ENCODE measurements around the gene TDRD12.
"Not testable (repeated sequence)": the region's sequence is repeated elsewhere in the genome, so short reads cannot be mapped to it uniquely, and the experiment has no call there.

Gene TDRD12

DNA sequence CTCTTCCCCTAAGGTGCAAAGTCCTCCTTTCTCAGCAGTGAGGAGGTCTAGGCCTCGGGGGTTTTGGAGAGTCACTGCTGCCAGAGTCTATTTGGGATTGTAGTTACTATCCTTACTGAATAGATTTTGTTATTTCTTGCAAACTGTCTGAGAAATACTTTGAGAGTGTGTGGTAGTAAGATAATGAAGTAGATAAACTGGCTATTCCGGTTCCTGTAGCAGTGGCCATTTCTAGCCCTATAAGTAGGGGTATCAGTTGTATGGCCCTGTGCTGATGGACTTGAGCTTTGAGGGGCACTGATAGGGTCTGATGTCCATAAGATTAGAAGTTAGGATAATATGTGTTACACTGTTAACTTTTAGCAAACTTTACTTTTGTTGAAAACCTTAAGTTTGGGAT, 25.3 kb upstream of the TDRD12 start:
- DNase-seq, result not testable (repeated sequence)

DNA sequence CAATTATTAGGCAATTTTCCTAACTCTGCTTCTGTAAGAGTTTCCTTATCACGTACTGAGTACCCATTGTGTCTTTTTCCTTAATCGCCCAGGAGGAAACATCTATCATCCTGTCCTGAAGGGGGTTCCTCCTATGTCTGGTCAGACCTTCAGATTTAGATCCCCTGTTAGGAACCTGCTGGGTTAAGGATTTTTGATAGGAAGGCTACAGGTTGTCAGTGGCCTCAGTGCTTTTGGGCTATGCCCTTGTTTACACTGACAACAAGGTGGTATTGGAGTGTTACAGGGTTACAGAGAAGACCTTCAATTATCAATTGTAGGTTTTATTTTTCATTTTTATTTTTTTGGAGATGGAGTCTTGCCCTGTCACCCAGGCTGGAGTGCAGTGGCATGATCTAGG, 24.7 kb upstream of the TDRD12 start:
- DNase-seq, result peak; percentile 38

DNA sequence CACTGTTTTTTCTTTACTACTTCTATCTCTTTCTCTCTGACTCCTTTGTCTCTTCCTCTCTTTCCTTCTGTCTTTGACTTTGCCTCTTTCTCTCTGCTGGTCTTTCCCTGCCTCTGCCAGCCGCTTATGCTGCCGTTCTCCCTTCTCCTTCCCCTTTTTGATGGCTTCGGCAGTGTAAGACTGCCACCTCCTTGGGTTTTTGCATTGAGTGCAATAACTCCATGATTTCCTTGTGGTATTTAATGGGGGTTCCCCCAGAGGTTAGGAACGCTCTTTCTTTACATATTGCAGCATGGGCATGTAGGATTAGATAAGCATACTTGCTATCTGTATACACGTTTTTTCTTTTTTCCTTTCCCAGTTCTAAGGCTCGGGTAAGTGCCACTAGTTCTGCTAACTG, 24.1 kb upstream of the TDRD12 start:
- DNase-seq, result peak; percentile 71

DNA sequence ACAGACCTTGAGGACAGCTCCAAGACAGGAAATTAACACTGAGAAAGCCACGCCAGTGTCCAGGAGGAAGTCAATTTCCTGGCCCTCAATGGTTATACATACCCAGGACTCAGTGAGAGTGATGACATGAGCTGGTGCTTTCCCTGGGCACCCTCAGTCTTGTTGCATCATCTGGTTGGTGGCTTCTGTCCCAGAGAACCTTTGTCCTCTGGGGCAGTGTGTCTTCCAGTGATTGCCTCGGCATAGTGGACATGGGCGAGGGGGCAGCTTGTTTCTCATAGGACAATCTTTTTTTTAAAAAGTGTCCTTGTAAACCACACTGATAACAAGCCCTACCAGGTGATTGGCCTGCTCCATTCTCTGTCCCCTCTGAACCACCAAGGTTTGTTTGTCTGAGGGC, 22.8 kb upstream of the TDRD12 start:
- peak; percentile 22 for DNase-seq

DNA sequence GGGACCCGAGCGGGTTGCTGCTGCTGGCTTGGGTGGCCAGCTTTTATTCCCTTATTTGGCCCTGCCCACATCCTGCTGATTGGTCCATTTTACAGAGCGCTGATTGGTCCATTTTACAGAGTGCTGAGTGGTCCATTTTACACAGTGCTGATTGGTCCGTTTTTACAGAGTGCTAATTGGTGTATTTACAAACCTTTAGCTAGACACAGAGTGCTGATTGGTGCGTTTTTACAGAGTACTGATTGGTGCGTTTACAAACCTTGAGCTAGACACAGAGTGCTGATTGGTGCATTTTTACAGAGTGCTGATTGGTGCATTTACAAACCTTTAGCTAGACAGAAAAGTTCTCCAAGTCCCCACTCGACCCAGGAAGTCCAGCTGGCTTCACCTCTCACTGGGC, 19.4 kb upstream of the TDRD12 start:
- not testable (repeated sequence) for DNase-seq

DNA sequence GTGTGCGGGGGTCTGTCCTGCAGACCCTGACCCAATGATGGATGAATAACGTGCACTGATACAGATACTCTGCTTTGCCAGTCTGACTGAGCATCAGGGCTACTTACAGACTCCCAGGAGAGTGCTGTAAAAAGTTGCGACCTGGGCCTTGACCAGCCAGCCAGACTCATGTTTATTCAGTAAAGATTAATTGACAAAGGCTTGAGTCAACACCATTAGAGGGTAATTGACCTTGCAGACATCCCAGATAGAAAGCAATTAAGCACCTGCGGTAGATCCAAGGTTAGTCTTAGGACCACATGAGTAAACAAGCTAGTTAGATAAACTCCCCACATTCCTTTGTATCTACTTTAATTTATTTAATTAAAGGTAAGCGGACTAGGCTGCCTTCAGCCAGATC, 17.6 kb upstream of the TDRD12 start:
- DNase-seq, result no peak

DNA sequence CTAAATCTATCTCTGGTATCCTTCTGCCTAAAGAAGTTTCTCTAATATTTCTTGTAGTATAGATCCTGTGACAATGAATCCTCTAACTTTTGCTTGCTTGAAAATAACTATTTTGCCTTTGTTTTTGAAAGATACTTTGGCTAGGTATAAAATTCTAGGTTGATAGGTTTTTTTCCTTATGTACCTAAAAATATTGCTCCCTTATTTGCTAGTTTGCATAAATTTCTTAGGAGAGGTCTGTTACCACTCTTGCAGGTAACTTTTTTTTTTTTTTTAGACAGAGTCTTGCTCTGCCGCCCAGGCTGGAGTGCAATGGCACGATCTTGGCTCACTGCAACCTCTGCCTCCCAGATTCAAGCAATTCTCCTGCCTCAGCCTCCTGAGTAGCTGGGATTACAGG, 15.6 kb upstream of the TDRD12 start:
- DNase-seq, result not testable (repeated sequence)

DNA sequence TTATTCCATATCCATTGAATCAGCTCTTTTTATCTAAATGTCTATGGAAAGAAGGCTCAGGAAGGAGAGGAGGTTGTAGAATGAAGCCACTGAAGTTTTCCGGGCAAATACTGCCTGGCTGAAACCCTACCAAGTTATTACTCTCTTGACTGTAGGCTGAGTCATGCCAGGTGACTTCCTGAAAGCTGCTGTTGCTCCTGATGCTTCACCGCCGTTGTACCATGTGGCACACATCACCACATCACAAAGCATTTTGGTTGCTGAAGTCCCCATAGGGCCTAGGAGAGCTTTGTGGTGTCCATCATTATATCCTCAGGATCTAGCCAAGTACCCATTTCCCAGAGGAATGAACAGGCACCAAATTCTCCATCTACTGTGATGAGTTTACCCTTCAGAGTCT, 11.1 kb upstream of the TDRD12 start:
- no peak for DNase-seq

DNA sequence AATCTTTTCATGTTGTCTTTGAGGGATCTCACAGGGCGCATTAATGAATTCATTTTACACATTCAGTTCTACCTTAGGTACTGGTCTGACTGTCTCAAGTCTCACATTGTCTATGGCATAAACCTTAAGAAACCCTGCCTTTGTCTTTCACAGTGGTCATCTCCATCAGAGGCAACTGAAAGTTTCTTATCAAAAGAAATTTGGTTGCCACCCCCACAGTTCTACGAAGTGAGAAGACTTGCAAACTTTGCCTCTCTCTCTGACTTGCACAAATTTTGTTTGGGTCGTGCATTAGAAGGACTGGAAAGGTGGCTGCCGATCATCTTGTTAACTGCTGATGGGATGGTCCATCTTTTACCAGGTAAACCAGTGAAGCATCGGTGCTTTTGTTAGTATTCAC, 10.5 kb upstream of the TDRD12 start:
- DNase-seq, result no peak

DNA sequence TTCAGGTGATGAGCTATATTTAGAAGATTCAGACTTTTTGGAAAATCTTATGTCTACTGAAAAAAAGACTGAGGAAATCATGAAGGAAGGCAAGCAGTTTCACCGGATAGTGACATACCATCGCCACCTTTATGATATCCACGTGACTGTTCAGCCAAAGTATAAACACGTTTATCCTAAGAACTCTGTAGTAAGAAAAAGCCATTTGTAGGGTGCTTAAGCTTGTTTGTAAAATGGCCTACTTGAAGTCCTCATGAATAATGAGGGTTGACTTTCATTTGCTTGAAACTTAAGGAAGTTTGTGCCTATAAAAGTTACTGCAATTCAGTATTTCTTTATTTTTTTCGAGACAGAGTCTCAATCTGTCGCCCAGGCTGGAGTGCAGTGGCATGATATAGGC, 7.8 kb upstream of the TDRD12 start:
- DNase-seq, result no peak

DNA sequence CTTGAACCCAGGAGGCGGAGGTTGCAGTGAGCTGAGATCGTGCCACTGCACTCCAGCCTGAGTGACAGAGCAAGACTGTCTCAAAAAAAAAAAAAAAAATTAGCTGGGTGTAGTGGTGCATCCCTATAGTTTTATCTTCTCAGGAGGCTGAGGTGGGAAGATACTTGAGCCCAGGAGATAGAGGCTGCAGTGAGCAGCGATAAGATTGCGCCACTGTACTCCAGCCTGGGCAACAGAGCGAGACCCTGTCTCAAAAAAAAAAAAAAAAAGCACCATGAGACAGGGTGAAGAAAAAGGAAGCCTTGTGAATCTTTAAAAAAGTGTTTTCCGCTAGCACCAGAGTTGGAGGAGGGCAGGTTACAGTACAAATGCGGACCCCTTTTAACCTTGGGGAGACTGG, 3.4 kb upstream of the TDRD12 start:
- not testable (repeated sequence) for DNase-seq

DNA sequence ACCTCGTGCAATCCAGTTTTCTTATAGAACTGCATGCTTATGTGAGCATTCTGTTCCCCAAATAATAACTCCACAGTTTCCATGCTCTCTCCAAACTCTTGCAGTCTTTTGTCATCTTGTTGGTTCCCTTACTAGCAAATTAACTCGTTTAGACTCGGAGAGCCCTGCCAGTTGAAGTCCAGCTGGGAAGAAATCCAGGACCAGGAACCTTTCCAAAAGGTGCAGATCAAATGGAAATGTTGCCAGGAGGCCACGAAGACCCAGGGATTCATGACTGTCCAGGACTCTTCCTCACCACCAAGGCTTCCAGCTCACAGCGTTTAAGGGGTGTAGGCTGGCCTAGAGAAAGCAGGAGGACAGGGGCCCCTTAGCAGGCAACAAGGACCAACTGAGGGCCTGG, 2.1 kb upstream of the TDRD12 start:
- DNase-seq, result no peak

DNA sequence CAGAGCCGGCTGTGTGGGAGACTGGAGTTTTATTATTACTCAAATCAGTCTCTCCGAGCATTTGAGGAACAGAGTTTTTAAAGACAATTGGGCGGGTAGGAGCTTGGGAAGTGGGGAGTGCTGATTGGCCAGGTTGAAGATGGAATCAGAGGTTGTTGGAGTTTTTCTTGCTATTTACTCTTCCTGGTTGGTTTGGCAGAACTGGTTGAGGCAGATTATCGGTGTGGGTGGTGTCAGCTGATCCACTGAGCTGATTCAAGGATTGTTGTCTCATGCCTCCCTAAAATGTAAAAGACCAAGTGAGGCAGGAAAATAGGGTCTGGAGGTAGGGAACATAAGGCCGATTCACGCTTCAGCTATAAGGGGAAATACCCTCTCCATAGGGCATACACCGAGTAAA, 1.3 kb upstream of the TDRD12 start:
- no peak for DNase-seq

DNA sequence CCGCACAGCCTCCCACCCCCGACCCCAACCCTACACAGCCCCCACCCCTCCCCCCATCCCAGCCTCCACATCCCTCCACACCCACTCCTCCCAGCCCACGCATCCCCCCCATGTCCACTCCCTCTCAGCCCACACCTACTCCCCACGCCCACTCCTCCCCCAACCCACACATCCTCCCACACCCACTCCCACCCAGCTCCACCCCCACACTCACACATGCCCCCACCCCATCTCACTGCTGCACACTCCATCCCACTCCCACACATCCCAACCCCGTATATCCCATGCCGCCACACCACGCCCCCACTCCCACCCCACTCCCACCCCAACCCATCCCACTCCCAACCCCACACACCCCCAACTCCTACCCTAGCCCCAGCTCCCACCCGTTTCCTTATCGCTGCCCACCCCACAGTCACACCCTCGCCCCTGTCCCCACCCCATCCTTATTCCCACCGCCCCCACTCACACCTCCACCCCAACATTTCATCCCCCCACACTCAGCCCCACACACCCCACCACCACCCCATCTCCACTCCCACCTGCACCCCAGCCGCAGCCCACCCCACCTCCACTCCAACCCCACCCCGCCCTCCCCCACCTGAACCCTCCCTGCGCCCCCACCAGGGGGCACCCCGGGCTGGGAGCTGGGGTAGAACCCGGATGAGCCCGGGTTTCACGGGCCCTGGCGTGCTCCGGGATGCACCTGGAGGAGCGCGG, 809 bp downstream of the TDRD12 start:
- DNase-seq, result no peak

DNA sequence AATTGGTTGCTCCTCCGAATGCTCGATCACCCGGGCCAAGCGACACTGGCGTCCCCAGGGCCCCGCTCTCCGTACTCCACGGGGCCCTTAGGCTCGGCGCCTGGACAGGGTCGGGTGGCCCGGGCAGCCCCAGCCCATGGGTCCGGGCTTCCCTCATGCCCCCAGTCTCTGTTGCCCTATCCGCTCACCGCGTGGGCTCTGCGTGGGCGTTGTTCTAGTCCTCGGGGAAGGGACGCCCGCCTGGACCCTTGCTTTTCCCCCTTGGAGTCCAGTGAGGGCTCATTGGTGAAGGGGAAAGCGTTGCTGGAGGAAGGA, 1.3 kb downstream of the TDRD12 start:
- no peak for DNase-seq

DNA sequence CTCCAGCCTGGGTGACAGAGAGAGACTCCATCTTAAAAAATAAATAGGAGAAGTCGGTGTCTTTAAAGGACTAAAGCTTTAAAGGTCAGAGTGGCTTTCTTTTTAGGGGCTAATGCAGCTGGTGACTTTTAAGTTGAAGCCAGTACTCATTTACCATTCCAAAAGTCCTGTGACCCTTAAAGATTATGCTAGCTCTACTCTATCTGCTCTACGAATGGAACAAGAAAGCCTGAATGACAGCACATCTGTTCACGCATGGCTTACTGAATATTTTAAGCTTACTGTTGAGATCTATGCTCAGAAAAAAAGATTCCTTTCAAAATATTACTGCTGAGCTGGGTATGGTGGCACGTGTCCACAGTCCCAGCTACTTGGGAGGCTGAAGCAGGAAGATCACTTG, 16.4 kb downstream of the TDRD12 start:
- DNase-seq, result no peak

DNA sequence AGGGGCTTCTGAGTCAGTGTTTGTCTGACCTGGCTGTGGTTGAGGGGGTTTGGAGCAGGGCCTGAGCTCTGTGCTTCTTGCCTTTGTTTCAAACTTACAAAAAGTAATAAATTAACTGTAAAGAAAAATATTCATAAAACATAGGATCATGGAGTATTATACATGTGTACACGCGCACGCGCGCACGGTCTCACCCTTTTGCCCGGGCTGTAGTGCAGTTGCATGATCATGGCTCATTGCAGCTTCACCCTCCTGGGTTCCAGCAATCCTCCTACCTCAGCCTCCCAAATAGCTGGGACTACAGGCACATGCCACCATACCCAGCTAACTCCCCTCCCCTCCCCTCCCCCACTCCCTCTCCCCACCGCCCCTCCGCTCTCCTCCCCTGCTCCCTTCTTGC, 23.5 kb downstream of the TDRD12 start:
- DNase-seq, result no peak

DNA sequence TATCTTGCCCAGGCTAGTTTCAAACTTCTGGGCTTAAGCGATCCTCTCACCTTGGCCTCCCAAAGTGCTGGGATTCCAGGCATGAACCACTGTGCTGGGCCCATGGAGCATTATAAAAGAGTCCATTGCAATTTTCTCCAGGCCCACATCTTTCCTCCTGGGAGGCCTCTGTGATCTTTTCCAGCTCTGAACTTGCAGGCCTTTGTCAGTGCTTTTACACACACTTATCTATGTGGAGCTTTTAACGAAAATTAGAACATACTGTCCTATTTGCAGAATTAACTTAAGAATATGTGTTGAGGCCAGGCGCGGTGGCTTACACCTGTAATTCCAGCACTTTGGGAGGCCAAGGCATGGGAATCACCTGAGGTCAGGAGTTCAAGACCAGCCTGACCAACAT, 23.9 kb downstream of the TDRD12 start:
- no peak for DNase-seq

DNA sequence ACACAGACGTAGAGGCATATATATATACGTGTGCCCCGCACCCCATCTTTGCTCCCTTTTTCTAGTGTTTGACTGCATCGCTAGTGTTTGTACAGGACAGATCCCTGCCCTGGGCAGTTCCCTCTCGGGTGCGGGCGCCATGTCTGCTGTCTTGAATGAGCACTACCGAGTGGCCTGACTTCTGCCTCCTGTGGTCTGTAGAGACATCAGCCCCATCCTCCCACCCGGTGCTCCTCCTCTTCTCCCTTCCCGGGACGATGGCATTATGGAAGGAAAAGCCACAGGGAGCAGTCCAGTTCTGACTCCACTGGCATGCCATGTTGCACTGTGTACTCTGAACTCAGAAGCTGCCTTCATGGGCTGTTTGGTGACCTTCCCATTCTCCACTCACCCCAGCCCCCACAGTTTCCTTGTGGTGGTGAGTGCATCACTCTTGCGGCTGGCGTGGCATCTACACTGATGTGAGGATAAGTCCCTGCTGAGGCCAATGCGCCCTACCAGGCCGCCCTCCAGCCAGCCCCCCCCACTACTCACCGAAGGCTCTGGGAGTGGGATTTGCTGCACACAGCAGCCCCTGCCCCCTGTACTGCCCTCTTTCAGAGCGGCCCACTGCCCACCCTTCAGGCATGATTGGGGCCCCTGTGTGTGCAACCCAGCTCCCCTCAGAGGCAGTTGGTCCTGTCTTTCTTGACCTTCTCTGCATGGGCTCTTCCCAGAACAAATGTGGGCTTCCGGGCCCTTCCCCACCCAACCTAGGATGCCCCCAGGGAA, 25.2 kb downstream of the TDRD12 start:
- DNase-seq, result no peak

DNA sequence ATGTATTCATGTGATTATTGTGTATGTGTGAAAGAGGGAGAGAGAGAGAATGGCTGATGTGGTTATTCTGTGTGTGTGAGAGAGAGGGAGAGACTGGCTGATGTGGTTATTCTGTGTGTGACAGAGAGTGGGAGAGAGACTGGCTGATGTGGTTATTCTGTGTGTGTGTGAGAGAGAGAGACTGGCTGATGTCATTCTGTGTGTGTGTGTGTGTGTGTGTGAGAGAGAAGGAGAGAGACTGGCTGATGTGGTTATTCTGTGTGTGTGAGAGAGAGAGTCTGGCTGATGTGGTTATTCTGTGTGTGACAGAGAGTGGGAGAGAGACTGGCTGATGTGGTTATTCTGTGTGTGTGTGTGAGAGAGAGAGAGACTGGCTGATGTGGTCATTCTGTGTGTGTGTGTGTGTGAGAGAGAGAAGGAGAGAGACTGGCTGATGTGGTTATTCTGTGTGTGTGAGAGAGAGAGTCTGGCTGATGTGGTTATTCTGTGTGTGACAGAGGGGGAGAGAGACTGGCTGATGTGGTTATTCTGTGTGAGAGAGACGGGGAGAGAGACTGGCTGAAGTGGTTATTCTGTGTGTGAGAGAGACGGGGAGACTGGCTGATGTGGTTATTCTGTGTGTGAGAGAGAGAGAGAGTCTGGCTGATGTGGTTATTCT, 26.2 kb downstream of the TDRD12 start:
- peak; percentile 70 for DNase-seq

DNA sequence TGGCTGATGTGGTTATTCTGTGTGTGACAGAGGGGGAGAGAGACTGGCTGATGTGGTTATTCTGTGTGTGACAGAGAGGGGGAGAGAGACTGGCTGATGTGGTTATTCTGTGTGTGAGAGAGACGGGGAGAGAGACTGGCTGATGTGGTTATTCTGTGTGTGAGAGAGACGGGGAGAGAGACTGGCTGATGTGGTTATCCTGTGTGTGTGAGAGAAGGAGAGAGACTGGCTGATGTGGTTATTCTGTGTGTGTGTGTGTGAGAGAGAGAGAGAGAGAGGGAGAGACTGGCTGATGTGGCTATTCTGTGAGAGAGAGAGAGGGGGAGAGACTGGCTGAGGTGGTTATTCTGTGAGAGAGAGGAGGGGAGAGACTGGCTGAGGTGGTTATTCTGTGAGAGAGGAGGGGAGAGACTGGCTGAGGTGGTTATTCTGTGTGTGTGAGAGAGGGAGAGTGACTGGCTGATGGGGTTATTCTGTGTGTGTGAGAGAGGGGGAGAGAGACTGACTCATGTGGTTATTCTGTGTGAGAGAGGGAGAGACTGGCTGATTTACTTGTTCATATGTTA, 27.1 kb downstream of the TDRD12 start:
- DNase-seq, result peak; percentile 29

DNA sequence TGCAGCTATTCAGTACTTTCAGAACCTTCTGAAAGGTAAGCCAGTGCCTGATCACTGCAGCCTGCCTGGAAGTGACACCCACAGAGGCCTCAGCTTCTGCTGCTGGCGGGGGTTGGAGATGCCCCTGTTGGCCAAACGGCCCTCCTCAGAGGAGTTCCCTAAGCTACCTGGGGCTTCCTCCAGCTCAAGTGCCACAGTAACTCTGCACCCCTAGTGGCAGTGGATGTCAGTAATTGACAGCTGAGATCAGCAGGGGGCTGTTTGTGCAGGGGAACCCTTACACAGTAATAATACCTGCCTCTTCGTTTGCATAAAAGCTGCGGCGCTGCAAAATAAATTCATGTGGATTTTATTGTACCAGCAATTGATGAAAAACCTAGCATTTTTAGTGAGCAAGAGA, 28.9 kb downstream of the TDRD12 start:
- DNase-seq, result no peak

DNA sequence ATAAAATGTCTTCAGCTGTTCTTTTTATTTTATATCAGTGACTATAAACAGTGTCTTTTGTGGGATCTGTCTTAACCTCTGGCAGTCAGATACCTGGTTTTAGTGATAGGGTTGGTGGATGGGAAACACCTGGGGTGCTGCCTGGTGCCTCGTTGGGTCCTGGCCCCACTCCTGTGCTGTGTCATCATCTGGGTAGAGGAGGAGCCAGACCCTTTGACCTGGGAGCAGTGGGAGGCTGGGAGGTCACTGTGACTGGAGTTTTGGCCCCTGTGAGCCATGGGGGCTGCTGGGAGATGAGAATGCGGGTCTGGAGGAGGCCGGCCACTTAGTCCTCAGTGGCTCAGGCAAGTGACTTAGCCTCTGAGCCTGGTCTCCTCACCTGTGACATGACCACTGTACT, 29.4 kb downstream of the TDRD12 start:
- DNase-seq, result no peak

DNA sequence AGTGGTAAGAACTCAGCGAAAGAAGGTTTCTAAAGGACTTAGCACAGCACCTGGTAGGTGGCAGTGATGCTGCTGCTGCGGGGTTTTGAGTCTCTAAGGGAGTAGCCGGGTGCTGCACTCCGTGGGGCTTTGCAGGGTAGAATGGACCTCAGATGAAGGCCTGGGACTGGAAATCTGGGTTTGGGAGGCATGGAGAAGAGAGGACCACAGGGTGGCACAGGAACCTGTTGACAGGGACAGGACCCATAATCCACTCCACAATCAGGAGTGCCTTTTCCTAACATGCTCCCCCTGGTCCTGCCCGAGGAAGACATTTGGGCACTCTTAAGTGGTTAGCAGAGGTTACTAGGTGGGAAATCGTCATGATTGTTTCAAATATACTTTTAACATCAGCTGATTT, 29.8 kb downstream of the TDRD12 start:
- DNase-seq, result no peak
